RCC 7860 (cell line): ENCODE measurements around the gene NAA25.

ENCODE experiments used
- DNase-seq: peaks from one replicate; pipeline ENCODE4 v3.0.0-alpha.2; 2015; ENCODE audit warnings: low spot score
- FAIRE-seq: peaks from 2 replicates; lab custom pipeline; 2012; peaks lifted over from hg19 to GRCh38; lab: Jason Lieb, UNC

Gene NAA25

GRCh38 chr12:111981987-111982386 lies 126.6 kb downstream of the NAA25 start:
- FAIRE-seq (no peak), DNase-seq (no peak)

GRCh38 chr12:111980598-111980997 lies 128.0 kb downstream of the NAA25 start:
- DNase-seq = no peak
- FAIRE-seq = no peak

- DNase-seq (no peak), FAIRE-seq (no peak)
Observed at GRCh38 chr12:111978545-111978944, 130.0 kb downstream of the NAA25 start.

- DNase-seq = no peak
- FAIRE-seq = no peak
Observed at GRCh38 chr12:111976860-111977259, 131.7 kb downstream of the NAA25 start.
